Endothelial cell of umbilical vein (primary cell): ENCODE results near the gene SPATA1. TPM values are rescaled to one million over a fixed set of nuclear protein-coding genes. Genes with fewer than 3 reads are reported as not detected.

Experiments used
- BruUV-seq: library from RNA; stranded (reverse); fragments of 400-500 nt; replicated peaks from 2 replicates; lab custom pipeline; 2021; lab: Mats Ljungman, UMichigan
- CTCF ChIA-PET: fragments of 300-600, 350-600 bp; sonication (Branson Sonifier 250); formaldehyde crosslinking; loops from one replicate; lab custom pipeline; 2021; ENCODE audit warnings: antibody characterized with exemption, inconsistent platforms; lab: Charles Lee
- POLR2A ChIA-PET: fragments of 300-600, 350-600 bp; sonication (Branson Sonifier 250); formaldehyde crosslinking; loops from one replicate; lab custom pipeline; 2021; ENCODE audit warnings: antibody characterized with exemption, inconsistent platforms; lab: Charles Lee
- DNase-seq: peaks from one replicate; pipeline ENCODE4 v3.0.0-alpha.2; 2011; ENCODE audit warnings: low read depth, low spot score
- FAIRE-seq: peaks from 2 replicates; lab custom pipeline; 2011; peaks lifted over from hg19 to GRCh38; lab: Jason Lieb, UNC
- H2AFZ ChIP-seq: 2 replicates; pipeline ENCODE4 v1.6.0; 2012; ENCODE audit warnings: low read depth, low read length, control low read depth, inconsistent platforms
- H3K27ac ChIP-seq: 2 replicates; pipeline ENCODE4 v1.5.1; 2011; ENCODE audit warnings: low read depth, mild to moderate bottlenecking, control low read depth, low read length, moderate library complexity; ENCODE audit not compliant: insufficient read depth
- H3K27me3 ChIP-seq, 2 experiments: 2 replicates each; pipeline versions ENCODE4 v1.6.0 to v1.6.1; 2011; ENCODE audit warnings: low read length in 2 of 2, mixed read lengths in 1 of 2; ENCODE audit not compliant: control insufficient read depth in 2 of 2, insufficient read depth in 2 of 2
- H3K36me3 ChIP-seq, 2 experiments: 2 replicates in 1 of 2; 3 replicates in 1 of 2; pipeline ENCODE4 v1.5.1; 2011; ENCODE audit warnings: low read length in 2 of 2, mild to moderate bottlenecking in 1 of 2, moderate library complexity in 1 of 2; ENCODE audit not compliant: control insufficient read depth in 2 of 2, insufficient read depth in 2 of 2; ENCODE audit errors: extremely low read depth in 1 of 2
- H3K4me1 ChIP-seq: 3 replicates; pipeline ENCODE4 v1.5.1; 2011; ENCODE audit warnings: mild to moderate bottlenecking, low read length; ENCODE audit not compliant: control insufficient read depth, insufficient read depth; ENCODE audit errors: extremely low read depth
- H3K4me2 ChIP-seq: 2 replicates; pipeline ENCODE4 v1.6.1; 2011; ENCODE audit warnings: low read length, control low read depth, mixed read lengths; ENCODE audit not compliant: insufficient read depth
- H3K4me3 ChIP-seq, 3 experiments: fragments of 200-600 bp in 1 of 3; sonication (generic), shearing (Covaris generic) in 1 of 3; replicated peaks in 1 of 3; 2 replicates each; pipeline ENCODE4 v1.5.1; 2011 to 2016; ENCODE audit warnings: control low read depth in 3 of 3, low read length in 3 of 3, mild to moderate bottlenecking in 2 of 3, inconsistent platforms in 1 of 3, low read depth in 1 of 3, moderate library complexity in 1 of 3; ENCODE audit not compliant: insufficient read depth in 1 of 3
- H3K79me2 ChIP-seq: 2 replicates; pipeline ENCODE4 v1.6.0; 2012; ENCODE audit warnings: low read length, inconsistent platforms; ENCODE audit not compliant: control insufficient read depth, insufficient read depth
- H3K9ac ChIP-seq: replicated peaks from 2 replicates; pipeline ENCODE3; 2011; ENCODE audit warnings: low read length, control low read depth; ENCODE audit not compliant: insufficient read depth; ENCODE audit errors: extremely low read depth
- H3K9me1 ChIP-seq: replicated peaks from 3 replicates; pipeline ENCODE4 v1.6.0; 2011; ENCODE audit warnings: mild to moderate bottlenecking, low read length; ENCODE audit not compliant: control insufficient read depth, insufficient read depth; ENCODE audit errors: extremely low read depth
- H3K9me3 ChIP-seq: replicated peaks from 2 replicates; pipeline ENCODE4 v1.5.1; 2012; ENCODE audit warnings: low read length, inconsistent platforms; ENCODE audit not compliant: control insufficient read depth, insufficient read depth
- H4K20me1 ChIP-seq: replicated peaks from 2 replicates; pipeline ENCODE3; 2011; ENCODE audit warnings: mild to moderate bottlenecking, low read length; ENCODE audit not compliant: control insufficient read depth, insufficient read depth; ENCODE audit errors: extremely low read depth
- CTCF ChIP-seq, 2 donors: IDR thresholded peaks; 1 replicate in 1 of 2; 2 replicates in 1 of 2; pipeline ENCODE4 v1.5.1; 2011; ENCODE audit warnings: low read length in 2 of 2, mild to moderate bottlenecking in 2 of 2, moderate library complexity in 2 of 2, control low read depth in 1 of 2, inconsistent platforms in 1 of 2, low read depth in 1 of 2; ENCODE audit not compliant: insufficient read depth in 1 of 2; ENCODE audit errors: extremely low read depth in 1 of 2
- EZH2 ChIP-seq: IDR thresholded peaks from 2 replicates; pipeline ENCODE4 v1.6.1; 2012; ENCODE audit warnings: borderline replicate concordance, low read depth, mild to moderate bottlenecking, moderate library complexity, low read length, inconsistent platforms; ENCODE audit not compliant: severe bottlenecking
- FOS ChIP-seq: IDR thresholded peaks from 2 replicates; pipeline ENCODE4 v1.6.1; 2011; ENCODE audit warnings: mild to moderate bottlenecking, low read length, moderate library complexity, borderline replicate concordance; ENCODE audit not compliant: insufficient read depth
- GATA2 ChIP-seq: IDR thresholded peaks from 2 replicates; pipeline ENCODE4 v1.7.0; 2011; ENCODE audit warnings: low read depth, mild to moderate bottlenecking, moderate library complexity, mixed read lengths, low read length; ENCODE audit not compliant: insufficient read length, insufficient read depth
- JUN ChIP-seq: IDR thresholded peaks from 2 replicates; pipeline ENCODE4 v1.6.1; 2011; ENCODE audit warnings: borderline replicate concordance, low read depth; ENCODE audit not compliant: insufficient read length, insufficient read depth
- MYC ChIP-seq: IDR thresholded peaks from one replicate; pipeline ENCODE4 v1.6.1; 2011; ENCODE audit warnings: mild to moderate bottlenecking, low read depth, low read length
- POLR2A ChIP-seq: IDR thresholded peaks from 2 replicates; pipeline ENCODE4 v1.6.1; 2012; ENCODE audit warnings: low read depth, mild to moderate bottlenecking, control low read depth, low read length
- POLR2AphosphoS5 ChIP-seq: IDR thresholded peaks from 2 replicates; pipeline ENCODE4 v1.6.1; 2012; ENCODE audit warnings: low read depth, mild to moderate bottlenecking, control low read depth, low read length, moderate library complexity; ENCODE audit not compliant: insufficient read depth
- dilution Hi-C: fragments of 300-500 bp; cut with MboI; formaldehyde crosslinking; loops from one replicate; pipeline ENCODE4 v1.15.0; 2019; ENCODE audit warnings: low sequenced_read_pairs; ENCODE audit not compliant: extremely low pct_ligation_motif_present
- intact Hi-C: fragments of 100-400 bp; cut with micrococcal nuclease; formaldehyde crosslinking; loops from one replicate; pipeline ENCODE4 v1.10.0; 2022
- polyA plus RNA-seq, 4 experiments: library from polyadenylated mRNA; depleted of rRNA in 3 of 4; stranded (reverse) in 3 of 4; unstranded in 1 of 4; fragments of >200 nt; gene quantifications; 2 replicates each; pipeline versions ENCODE4 v1.2.1 to v1.2.3, GENCODE V29; 2011 to 2012; ENCODE audit warnings: missing spikeins in 1 of 4
- total RNA-seq: library from RNA; stranded (reverse); gene quantifications from 2 replicates; pipeline ENCODE4 v1.2.3, GENCODE V29; 2021
- TF ChIP-seq, protein P1 (sequence below): IDR thresholded peaks from 2 replicates; pipeline ENCODE4 v1.6.1; 2011; ENCODE audit not compliant: insufficient read depth, insufficient read length

The SPATA1 gene
- total and polyA plus RNA-seq, 2 donors (not counting 3 experiments of a cell fraction or from before 2014, with no cell fraction given), result 1.7 to 1.8 TPM

DNA sequence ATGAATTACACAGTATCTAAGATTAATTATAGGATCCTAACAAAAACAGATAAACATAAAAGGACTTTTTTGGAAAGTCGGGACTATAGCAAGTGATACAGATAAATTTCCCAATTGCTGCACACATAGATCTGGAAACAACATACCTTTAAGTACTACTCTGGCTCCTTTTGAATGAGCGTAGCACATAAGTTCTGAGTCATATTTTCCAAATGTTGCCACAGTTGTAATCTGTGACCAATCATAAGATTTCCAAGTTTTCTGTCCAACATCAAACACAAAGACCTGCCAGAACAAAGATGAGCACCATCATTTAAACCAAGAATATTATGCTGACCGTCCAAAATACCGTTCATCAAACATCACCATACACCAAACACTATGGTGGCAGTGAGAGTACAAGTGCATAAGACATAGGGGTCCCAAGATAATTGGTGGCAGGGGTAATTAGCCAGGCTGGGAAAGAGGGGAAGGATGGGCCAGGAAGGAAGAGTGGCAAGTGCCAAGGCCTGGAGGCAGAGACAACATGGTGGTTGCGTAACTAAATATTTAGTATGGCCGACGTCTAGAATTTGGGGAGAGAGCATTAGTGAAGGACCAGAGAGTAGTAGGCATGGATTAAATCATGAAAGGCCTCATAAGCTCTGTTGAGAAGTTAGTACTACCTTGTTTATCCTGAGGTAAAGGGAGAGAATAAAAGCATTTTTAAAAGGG lies 64.4 kb downstream of the SPATA1 start:
- Histone ChIP-seq H2AFZ (no peak overlapping the region), H3K4me2 (no peak overlapping the region), H3K9me3 (no peaks in the 10 kb centered on the region), H3K4me1 (peaks cover 17% of the 10 kb centered on the region), H3K27ac (no peak overlapping the region), H3K4me3 (no peak overlapping the region), H3K36me3 (peaks cover 0 to 4% of the 10 kb centered on the region in 2 experiments), H3K27me3 (no peaks in the 10 kb centered on the region), H3K9ac (no peak overlapping the region), H4K20me1 (no peaks in the 10 kb centered on the region), H3K79me2 (no peaks in the 10 kb centered on the region), H3K9me1 (no peaks in the 10 kb centered on the region)
- POLR2A ChIA-PET, result no interaction called here
- CTCF ChIA-PET, result no interaction called here
- dilution Hi-C loops, result no loop called here
- no peak for TF ChIP-seq POLR2AphosphoS5
- TF ChIP-seq, protein P1, sequence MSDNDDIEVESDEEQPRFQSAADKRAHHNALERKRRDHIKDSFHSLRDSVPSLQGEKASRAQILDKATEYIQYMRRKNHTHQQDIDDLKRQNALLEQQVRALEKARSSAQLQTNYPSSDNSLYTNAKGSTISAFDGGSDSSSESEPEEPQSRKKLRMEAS, result no peak
- no peak for TF ChIP-seq MYC
- TF ChIP-seq EZH2, result no peak
- no peak for TF ChIP-seq GATA2
- no peak for TF ChIP-seq FOS
- no peak for TF ChIP-seq POLR2A
- TF ChIP-seq JUN, result no peak
- TF ChIP-seq CTCF (IDR thresholded peaks at IDR 0.05; ENCODE audit: extremely low read depth in 1 of 2, insufficient read depth in 1 of 2, low read depth in 1 of 2, low read length in 2 of 2), result no peak
- FAIRE-seq (no peak), DNase-seq (no peak)
- intact Hi-C loops, result loop anchor here (5.0 kb wide), 1 partner anchor 757 kb away; no protein-coding TSS in a partner anchor
- BruUV-seq, result no TSS peak
